NCI-H146 (cell line): ENCODE results near the gene CYTH2.
A peak's percentile ranks its signal among the peaks of the same experiment; 100 is the strongest.
"Not testable (repeated sequence)": the region's sequence is repeated elsewhere in the genome, so short reads cannot be mapped to it uniquely, and the experiment has no call there.

ENCODE experiments used
- DNase-seq: peaks from one replicate; lab custom pipeline; 2025; lab: John Stamatoyannopoulos, UW

Gene CYTH2

DNA sequence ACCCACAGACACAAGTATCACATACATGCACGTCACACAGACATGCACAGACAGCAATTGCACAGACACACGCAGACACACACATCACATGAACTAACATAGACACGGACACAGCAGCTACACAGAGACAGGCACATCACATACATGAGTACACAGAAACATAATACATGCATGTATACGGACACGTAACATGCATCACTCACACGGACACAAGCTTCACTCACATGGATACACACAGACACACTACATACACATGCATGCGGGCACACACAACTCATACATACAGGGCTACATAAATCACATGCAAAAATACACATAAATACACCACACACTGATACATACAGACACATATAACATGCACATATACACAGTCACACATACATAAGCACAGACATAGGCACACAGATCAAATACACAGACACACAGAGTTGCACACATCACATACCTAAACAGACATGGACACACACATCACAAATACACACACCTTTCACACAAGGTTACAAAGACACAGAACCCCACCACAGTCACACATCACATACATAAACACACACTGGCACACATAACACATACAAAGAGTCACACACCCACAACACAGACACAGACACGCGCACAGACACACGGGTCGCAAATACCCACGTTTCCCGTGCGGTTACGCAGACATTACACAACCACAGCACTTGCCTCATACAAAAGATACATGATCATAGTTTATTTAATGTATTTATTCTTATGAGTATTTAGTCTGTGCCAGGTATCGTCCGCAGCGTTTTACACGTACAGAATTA is 43.5 kb downstream of the CYTH2 start:
- no peak for DNase-seq

DNA sequence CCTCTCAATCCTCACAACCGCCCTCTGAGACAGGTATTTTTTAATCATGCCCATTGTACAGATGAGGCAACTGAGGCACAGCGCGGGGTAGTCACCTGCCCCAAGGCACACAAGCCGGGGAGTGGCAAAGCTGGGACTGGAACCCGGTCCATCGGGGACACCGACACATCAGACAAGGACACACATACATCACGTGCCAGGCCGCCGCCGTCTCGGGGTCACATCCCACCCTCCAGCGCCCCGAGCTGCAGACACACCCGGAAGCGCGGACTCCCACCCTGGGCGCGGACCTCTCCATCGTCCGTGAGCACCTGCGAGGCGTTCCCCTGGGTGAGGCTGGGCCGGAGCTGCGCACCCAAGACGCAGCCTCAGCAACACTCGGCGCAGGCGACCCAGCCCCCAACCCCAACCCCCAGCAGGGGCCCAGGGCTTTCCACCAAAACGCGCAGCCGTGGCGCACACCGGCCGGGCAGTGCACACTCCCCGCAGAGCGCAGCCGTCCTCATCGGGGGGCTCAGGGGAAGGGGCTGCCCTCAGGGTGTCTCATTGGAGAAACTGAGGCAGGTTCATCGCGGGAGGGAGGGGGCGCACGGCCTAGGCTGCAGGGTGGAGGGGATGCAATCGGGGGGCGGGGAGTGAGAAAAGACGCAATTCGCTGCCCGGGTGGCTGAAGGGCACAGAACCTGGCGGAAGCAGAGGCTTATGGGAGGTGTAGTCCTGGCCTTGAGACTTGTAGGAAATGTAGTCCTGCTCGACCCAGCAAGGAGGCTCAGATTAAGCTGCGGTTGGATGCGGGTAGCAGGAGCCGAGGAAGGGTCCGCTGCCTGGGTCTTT is 44.3 kb downstream of the CYTH2 start:
- DNase-seq, result peak; percentile 86

DNA sequence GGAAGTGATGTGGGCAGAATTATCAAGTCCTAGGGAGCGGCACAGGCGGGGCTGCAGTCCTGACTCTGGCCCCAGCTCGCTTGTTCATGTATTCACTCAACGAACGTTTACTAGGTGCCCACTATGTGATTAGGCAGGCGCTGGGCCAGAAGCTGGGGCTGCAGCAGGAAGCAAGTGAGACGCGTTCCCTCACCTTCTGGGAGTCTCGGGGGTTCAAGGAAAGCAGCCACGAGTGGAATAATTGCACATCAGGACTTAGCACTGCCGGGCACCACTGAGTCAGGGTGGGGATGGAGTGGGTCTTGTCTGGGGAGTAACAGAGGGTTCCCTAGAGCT is 44.9 kb downstream of the CYTH2 start:
- DNase-seq, result no peak

DNA sequence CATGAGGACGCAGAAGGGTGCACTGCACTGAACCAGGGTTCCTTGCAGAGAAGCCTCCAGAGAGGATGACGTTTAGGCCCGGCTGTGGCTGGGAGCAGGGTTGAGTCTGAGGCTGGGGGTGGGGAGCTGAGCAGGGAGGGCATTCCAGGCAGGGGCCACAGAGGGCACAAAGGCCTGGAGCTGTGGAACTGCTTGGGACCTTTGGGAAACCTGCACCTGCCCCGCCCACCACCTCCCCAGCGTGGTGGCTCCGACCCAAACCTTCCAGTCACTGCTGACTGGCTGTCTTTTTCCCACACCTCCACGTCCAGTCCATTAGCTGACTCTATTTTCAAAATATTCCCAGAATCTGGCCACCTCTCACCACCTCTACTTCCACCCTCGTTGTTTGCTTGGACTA is 47.4 kb downstream of the CYTH2 start:
- no peak for DNase-seq

DNA sequence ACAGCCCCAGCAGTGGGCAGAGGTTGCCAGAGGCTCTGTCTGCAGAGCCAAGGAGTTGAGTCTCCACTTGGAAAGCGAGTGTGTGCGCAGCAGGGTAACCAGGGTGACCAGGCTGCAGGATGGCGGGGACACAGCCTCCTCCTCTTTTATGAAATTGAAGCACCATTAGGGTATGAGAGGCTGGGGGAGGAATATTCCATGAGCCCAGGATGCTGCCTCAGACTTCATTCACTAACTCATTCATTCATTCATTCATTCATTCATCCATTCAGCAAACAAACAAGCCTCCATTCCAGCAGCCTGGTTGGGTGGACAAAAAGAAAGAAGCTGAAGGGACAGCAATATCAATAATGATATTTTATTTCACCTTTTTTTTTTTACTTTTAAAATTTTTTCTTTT is 49.0 kb downstream of the CYTH2 start:
- DNase-seq, result no peak

DNA sequence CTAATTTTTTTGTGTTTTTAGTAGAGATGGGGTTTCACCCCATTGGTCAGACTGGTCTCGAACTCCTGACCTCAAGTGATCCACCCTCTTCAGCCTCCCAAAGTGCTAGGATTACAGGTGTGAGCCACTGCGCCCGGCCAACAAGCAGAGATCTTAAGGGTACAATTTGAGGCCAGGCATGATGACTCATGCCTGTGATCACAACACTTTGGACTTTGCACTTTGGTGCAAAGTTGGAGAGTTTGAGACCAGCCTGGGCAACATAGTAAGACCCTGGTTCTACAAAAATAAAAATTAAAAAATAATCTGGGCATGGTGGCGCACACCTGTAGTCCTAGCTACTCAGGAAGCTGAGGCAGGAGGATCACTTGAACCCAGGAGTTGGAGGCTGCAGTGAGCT is 50.3 kb downstream of the CYTH2 start:
- not testable (repeated sequence) for DNase-seq

DNA sequence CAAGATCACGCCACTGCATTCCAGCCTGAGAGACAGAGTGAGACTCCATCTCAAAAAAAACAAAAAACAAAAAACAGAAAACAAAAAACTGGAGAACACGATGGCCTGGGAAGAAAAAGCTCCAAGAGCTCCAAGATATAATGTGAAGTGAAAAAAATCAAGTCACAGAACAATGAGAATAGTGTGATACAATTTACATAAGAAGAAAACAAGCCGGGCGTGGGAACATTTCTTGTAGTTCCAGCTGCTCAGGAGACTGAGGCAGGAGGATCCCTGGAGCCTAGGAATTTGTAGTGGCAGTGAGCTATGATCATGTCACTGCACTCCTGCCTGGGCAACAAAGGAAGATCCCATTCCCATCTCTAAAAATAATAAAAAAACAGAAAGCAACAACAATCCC is 51.0 kb downstream of the CYTH2 start:
- no peak for DNase-seq

DNA sequence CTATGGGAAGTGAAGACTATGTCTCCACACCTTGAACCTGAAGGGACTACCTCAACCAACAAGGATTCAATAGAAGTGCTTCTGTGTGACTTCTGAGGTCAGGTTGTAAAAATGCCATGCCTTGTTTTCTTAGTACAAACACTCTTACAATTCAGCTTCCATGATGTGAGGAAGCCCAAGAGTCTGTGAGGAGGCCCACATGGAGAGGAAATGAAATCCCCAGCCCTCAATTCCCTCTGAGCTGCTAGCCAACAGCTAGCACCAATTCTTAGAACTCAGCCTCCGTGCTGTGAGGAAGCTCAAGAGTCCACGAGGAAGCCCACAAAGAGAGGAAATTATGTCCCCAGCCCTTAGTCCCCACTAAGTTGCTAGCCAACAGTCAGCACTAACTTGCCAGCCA is 55.1 kb downstream of the CYTH2 start:
- no peak for DNase-seq

DNA sequence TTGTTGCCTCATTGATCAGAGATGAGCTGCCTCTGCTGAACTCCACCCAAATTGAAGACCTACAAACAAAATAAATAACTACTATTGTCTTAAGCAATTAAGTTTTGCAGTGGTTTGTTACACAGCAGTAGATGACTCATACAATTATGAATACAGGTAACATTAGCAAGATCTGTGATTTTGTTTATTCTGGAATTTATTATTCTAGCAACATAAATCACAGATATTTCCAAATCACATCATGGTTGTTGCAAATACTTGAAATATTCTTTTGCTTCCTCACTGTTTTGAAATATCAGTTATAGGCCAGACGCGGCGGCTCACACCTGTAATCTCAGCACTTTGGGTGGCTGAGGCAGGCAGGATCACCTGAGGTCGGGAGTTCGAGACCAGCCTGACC is 55.6 kb downstream of the CYTH2 start:
- DNase-seq, result no peak

DNA sequence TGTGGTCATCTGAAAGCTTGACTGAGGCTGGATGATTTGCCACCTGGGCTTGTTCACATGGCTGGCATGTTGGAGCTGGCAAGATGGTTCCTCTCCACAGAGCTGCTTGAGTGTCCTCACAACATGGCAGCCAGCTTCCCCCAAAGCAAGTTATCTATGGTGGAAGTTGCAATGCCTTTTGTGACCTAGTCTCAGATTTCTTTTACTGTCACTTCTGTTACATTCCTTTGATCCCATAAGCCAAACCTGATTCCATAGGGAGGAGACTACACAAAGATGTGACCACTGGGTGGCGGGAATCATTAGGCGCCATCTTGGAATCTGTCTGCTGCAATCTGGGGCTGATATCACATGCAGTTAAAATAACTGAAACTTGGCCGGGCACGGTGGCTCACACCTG is 60.0 kb downstream of the CYTH2 start:
- no peak for DNase-seq

DNA sequence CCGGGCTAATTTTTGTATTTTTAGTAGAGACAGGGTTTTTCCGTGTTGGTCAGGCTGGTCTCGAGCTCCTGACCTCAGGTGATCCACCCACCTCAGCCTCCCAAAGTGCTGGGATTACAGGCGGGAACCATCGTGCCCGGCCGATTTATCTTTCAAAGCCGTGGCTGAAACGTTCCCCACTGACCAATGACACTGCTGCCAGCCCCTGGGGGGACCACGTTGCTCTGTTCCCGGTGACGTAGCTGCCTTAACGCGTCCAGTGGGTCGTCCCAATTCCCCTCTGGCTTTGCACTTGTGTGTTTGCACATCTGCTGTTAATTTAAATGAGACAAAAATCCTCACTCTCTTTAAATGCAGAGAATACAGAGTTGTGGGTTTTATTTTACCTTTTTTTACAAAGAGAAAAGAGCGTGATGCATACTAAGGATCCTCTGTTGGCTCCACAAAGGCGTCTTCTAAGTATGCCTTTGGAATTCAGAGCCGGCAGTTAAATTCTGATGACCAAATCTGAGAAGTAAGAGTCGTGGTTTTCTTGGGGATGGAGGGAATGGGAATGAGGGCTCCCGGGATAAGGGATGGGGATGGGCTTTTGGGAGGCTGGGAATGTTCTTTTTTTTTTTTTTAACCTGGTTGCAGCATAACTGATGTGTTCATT is 61.0 kb downstream of the CYTH2 start:
- DNase-seq, result no peak

DNA sequence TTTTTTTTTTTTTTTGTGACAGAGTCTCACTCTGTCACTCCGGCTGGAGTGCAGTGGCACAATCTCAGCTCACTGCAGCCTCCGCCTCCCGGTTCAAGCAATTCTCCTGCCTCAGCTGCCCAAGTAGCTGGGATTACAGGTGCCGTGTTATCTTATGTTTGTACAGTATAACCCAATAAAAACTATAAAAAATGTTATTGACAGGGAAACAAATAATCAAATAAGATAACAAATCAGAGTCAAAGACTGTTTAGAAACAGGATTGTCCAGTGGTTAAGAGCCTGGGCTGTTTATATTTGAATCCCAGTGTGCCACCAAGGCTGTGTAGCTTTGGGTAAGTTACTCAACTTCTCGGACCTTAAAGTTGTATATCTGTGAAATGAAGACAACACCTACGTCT is 61.6 kb downstream of the CYTH2 start:
- DNase-seq, result no peak
